Measurements from ENCODE around the gene TUBG2. TPM values are rescaled to one million over a fixed set of nuclear protein-coding genes. Genes with fewer than 3 reads are reported as not detected.

Gene TUBG2
- total RNA-seq, 2 experiments from 2014 or later = 9.3 to 10.1 TPM

DNA sequence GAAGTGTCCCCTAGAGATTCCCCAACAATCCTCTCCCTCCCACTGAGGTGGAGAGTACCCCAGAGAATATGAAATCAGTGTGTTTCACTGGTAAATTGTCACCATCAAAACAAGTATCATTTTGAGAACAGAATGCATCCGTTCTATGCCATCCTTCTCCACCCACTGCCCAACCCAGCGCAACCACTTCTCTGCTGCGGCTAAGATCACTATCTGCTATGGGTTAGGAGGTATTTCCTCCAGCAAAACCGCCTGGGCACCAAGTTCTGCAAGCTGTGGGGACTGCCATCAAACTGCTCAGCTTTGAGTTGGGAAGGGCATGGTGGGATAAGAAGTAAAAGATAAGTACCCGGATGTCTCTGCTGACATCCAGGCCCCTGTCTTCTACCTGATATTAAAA, 47.6 kb downstream of the TUBG2 start:
- H3K4me3 Mint-ChIP-seq = no peak overlapping the region

DNA sequence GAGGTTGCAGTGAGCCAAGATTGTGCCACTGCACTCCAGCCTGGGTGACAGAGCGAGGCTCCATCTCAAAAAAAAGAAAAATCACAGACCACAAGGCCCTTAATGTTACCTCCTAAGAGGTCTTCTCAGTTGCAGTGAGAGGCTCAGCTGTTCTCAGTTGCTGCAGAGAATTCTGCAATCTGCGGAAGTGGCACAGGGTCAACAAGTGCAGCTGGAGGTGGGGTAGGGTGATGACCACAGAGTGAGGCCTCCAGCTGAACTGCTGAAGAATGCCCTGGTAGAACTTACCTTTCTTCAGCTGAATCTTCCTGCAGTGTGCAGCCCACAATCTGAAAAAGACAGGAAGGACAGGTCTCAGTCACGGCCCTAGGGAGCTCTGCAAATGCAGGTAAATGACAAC, 49.5 kb downstream of the TUBG2 start:
- POLR2A ChIA-PET = interaction anchor here (0.8 kb wide), 1 partner anchor 659 kb away, joined by 3 read pairs; no protein-coding TSS in a partner anchor
- no peaks in the 10 kb centered on the region for H3K9me3 Mint-ChIP-seq

More for the DNA sequence above, 47.6 kb downstream of the TUBG2 start:
- Mint-ChIP-seq H3K4me1 (ENCODE audit: low read depth) (peaks cover 46% of the 10 kb centered on the region), H3K27ac (no peak overlapping the region), H3K27me3 (no peaks in the 10 kb centered on the region), H3K36me3 (peaks cover 82% of the 10 kb centered on the region), H3K9me3 (no peaks in the 10 kb centered on the region)
- intact Hi-C loops (cut with micrococcal nuclease) = loop anchor here (5.0 to 10.0 kb wide), 2 partner anchors 56 to 118 kb away; partner anchors contain the start of genes BECN1 and RAMP2
- POLR2A ChIA-PET = interaction anchor here (0.8 kb wide), 1 partner anchor 129 kb away, joined by 4 read pairs; no protein-coding TSS in a partner anchor
- DNase-seq = peak; percentile 81
- CTCF ChIA-PET = interaction anchor here (0.7 to 1.0 kb wide), 2 partner anchors 128 kb away, joined by 3 to 6 read pairs; no protein-coding TSS in a partner anchor

DNA sequence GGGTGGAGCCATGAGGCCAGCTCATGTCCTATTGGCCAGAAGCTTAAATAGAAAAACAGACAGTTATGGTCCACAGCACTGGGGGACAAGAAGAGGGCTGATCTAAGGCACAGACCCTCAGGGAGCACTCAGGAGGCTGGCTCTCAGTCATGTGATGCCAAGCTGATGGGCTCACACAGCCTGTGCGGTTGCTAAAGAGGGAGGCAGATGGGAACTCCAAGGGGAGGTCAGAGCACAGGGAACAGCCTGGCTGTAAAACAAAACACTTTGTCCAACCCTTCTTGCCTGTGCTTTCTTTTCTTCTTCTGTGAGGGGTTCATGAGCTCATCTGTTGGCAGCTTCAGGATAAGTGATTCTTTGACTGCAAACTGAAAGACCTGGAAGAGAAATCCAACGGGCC, 50.5 kb downstream of the TUBG2 start:
- intact Hi-C loops (cut with micrococcal nuclease) = loop anchor here (5.0 to 10.0 kb wide), 2 partner anchors 53 to 115 kb away; partner anchors contain the start of genes BECN1 and RAMP2
- no peak overlapping the region for H3K4me3 Mint-ChIP-seq
- H3K27ac Mint-ChIP-seq = no peak overlapping the region
- peaks cover 41% of the 10 kb centered on the region for H3K4me1 Mint-ChIP-seq (ENCODE audit: low read depth)
- no peak for DNase-seq
- no peaks in the 10 kb centered on the region for H3K9me3 Mint-ChIP-seq
- CTCF ChIA-PET = interaction anchor here (1.0 to 2.3 kb wide), 4 partner anchors 10 to 131 kb away, joined by 3 to 8 read pairs (median 6); no protein-coding TSS in a partner anchor
- POLR2A ChIA-PET = interaction anchor here (0.8 kb wide), 1 partner anchor 658 kb away, joined by 3 read pairs; no protein-coding TSS in a partner anchor
- peaks cover 80% of the 10 kb centered on the region for H3K36me3 Mint-ChIP-seq
- H3K27me3 Mint-ChIP-seq = no peaks in the 10 kb centered on the region

More for the DNA sequence above, 49.5 kb downstream of the TUBG2 start:
- CTCF ChIA-PET = interaction anchor here (1.5 to 2.3 kb wide), 3 partner anchors 11 to 130 kb away, joined by 6 to 8 read pairs (median 7); no protein-coding TSS in a partner anchor
- H3K4me3 Mint-ChIP-seq = no peak overlapping the region
- DNase-seq = no peak
- H3K36me3 Mint-ChIP-seq = peaks cover 82% of the 10 kb centered on the region
- no peaks in the 10 kb centered on the region for H3K27me3 Mint-ChIP-seq
- intact Hi-C loops (cut with micrococcal nuclease) = loop anchor here (5.0 to 10.0 kb wide), 2 partner anchors 54 to 116 kb away; partner anchors contain the start of genes BECN1 and RAMP2
- no peak overlapping the region for H3K27ac Mint-ChIP-seq
- H3K4me1 Mint-ChIP-seq (ENCODE audit: low read depth) = peaks cover 46% of the 10 kb centered on the region

Small RNA genes within 50 kb of the gene (microRNA-seq; reads per million reads assigned to microRNA genes)
- gene MIR6780A (ENCODE audit: borderline microRNAs expressed, borderline number of aligned reads, borderline replicate concordance) = not detected

Other genes starting within 250 kb of the TUBG2 start
- gene CAVIN1, start 236.0 kb upstream of the TUBG2 start, total RNA-seq = 1 to 10 TPM; 2.5 to 2.9 TPM
- 10 to 100 TPM; 12.0 to 13.2 TPM for gene ATP6V0A1, start 200.4 kb upstream of the TUBG2 start, total RNA-seq
- 10 to 100 TPM; 12.2 to 13.9 TPM for gene NAGLU, start 123.0 kb upstream of the TUBG2 start, total RNA-seq
- under 1 TPM; 0.44 to 0.52 TPM for gene HSD17B1, start 106.4 kb upstream of the TUBG2 start, total RNA-seq
- 100 to 1,000 TPM in 1 of 2 experiments, 10 to 100 TPM in 1; 92.8 to 103 TPM for gene COASY, start 97.1 kb upstream of the TUBG2 start, total RNA-seq
- 10 to 100 TPM; 38.4 to 39.7 TPM for gene MLX, start 92.2 kb upstream of the TUBG2 start, total RNA-seq
- 10 to 100 TPM; 26.4 to 29.4 TPM for gene PSMC3IP, start 81.6 kb upstream of the TUBG2 start, total RNA-seq
- gene RETREG3, start 49.9 kb upstream of the TUBG2 start, total RNA-seq = 10 to 100 TPM; 33.7 to 35.3 TPM
- 100 to 1,000 TPM in 1 of 2 experiments, 10 to 100 TPM in 1; 92.6 to 101 TPM for gene TUBG1, start 49.6 kb upstream of the TUBG2 start, total RNA-seq
- gene PLEKHH3, start 17.7 kb downstream of the TUBG2 start, total RNA-seq = 1 to 10 TPM; 1.1 to 1.2 TPM
- under 1 TPM; 0.38 to 0.65 TPM for gene CCR10, start 22.6 kb downstream of the TUBG2 start, total RNA-seq
- gene CNTNAP1, start 23.2 kb downstream of the TUBG2 start, total RNA-seq = 1 to 10 TPM; 1.8 to 1.9 TPM
- gene EZH1, start 85.8 kb downstream of the TUBG2 start, total RNA-seq = 10 to 100 TPM; 29.7 to 33.9 TPM
- gene RAMP2, start 101.9 kb downstream of the TUBG2 start, total RNA-seq = not detected
- gene VPS25, start 114.2 kb downstream of the TUBG2 start, total RNA-seq = 10 to 100 TPM; 57.5 to 58.6 TPM
- under 1 TPM; 0.10 to 0.15 TPM for gene WNK4, start 121.3 kb downstream of the TUBG2 start, total RNA-seq
- gene COA3, start 139.4 kb downstream of the TUBG2 start, total RNA-seq = 10 to 100 TPM; 31.8 to 36.6 TPM
- not detected for gene CNTD1, start 139.6 kb downstream of the TUBG2 start, total RNA-seq
- gene BECN1, start 165.0 kb downstream of the TUBG2 start, total RNA-seq = 10 to 100 TPM; 72.7 to 77.4 TPM
- gene PSME3, start 174.1 kb downstream of the TUBG2 start, total RNA-seq = 100 to 1,000 TPM; 111 to 116 TPM
- 1 to 10 TPM; 1.7 to 2.0 TPM for gene AOC2, start 185.3 kb downstream of the TUBG2 start, total RNA-seq
- gene AOC3, start 191.9 kb downstream of the TUBG2 start, total RNA-seq = 1 to 10 TPM; 1.6 to 2.0 TPM
- gene G6PC1, start 241.5 kb downstream of the TUBG2 start, total RNA-seq = not detected

Data from activated CD4-positive, alpha-beta memory T cell treated with anti-CD3 and anti-CD28 coated beads for 36 hours (primary cell).